ENCODE measurements around the gene BIRC3. TPM values are rescaled to one million over a fixed set of nuclear protein-coding genes. Genes with fewer than 3 reads are reported as not detected.

The BIRC3 gene
- total RNA-seq, 1 experiment from 2014 or later, result 2.5 TPM

DNA sequence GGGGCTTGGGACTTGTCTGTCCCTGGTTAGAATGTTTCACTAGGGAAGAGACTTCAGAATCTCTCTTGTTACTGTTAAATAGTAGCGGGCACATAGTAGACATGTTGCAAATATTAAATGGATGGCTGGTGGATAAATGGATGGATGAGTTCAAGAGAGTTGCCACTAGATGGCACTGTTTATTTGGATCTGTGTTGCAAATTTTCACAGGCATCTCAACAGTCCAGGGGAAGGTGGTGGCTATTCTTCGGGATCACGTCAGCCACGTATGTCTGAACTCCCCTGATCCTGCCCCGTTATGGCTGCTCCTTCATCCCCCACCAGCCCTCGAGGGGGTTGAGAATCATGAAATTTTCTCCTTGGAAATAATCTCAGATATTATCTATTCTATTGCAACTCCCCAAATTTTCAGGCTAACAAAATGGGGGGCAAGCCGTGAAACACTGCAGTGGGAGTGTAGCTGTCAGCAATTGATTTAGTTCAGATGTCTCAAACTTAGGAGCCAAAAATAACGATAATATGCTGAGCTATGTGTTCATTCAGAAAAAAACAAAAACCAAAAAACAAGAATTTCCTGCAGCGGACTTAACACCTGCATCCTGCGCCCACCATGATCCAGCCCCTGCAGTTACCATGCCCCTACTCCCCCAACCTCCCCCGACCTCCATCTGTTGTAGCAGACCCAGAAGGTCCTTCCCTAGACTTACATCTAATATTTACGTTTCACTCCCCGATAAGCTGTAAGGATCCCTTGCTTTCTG, 29.1 kb upstream of the BIRC3 start:
- no peaks in the 10 kb centered on the region for H3K36me3 ChIP-seq (ENCODE audit: insufficient read depth, low read length, poor library complexity, severe bottlenecking)
- no TSS peak for BruUV-seq (replicated peaks)
- DNase-seq (ENCODE audit: low spot score), result peak; percentile 89
- peaks cover 19% of the 10 kb centered on the region for H3K4me1 ChIP-seq (ENCODE audit: insufficient read depth, low read length, poor library complexity, severe bottlenecking)
- intact Hi-C loops (cut with micrococcal nuclease; ENCODE audit: unreplicated experiment), result loop anchor here (2.0 to 5.0 kb wide), 3 partner anchors 207 to 379 kb away; no protein-coding TSS in a partner anchor
- no peak overlapping the region for H3K27ac ChIP-seq (ENCODE audit: low read depth, low read length, poor library complexity, severe bottlenecking)
- CTCF ChIA-PET, result interaction anchor here (1.7 kb wide), 1 partner anchor 378 kb away, joined by 6 read pairs; no protein-coding TSS in a partner anchor
- POLR2A ChIA-PET (ENCODE audit: low non-redundant PET), result no interaction called here
- no peaks in the 10 kb centered on the region for H3K27me3 ChIP-seq (replicated peaks; ENCODE audit: insufficient read depth, low read depth, low read length, poor library complexity)
- peak; percentile 90 for TF ChIP-seq CTCF (conservative IDR thresholded peaks at IDR 0.05; ENCODE audit: low read depth, low read length)
- no peak for TF ChIP-seq EZH2 (IDR thresholded peaks at IDR 0.05; ENCODE audit: borderline replicate concordance, low read depth, low read length, poor library complexity, severe bottlenecking)
- peak overlapping the region; percentile 22 for H3K4me3 ChIP-seq (ENCODE audit: low read depth, low read length, poor library complexity, severe bottlenecking)
- no peaks in the 10 kb centered on the region for H3K9me3 ChIP-seq (ENCODE audit: low read depth, low read length, poor library complexity, severe bottlenecking)

GRCh38 chr11:102288725-102289083, 28.6 kb upstream of the BIRC3 start:
- ChIA-PET CTCF (interaction anchor here (1.7 kb wide), 1 partner anchor 378 kb away, joined by 6 read pairs; no protein-coding TSS in a partner anchor), POLR2A (ENCODE audit: low non-redundant PET) (no interaction called here)
- Histone ChIP-seq H3K36me3 (ENCODE audit: insufficient read depth, low read length, poor library complexity, severe bottlenecking) (no peaks in the 10 kb centered on the region), H3K4me3 (ENCODE audit: low read depth, low read length, poor library complexity, severe bottlenecking) (no peak overlapping the region), H3K27me3 (replicated peaks; ENCODE audit: insufficient read depth, low read depth, low read length, poor library complexity) (no peaks in the 10 kb centered on the region), H3K9me3 (ENCODE audit: low read depth, low read length, poor library complexity, severe bottlenecking) (no peaks in the 10 kb centered on the region), H3K4me1 (ENCODE audit: insufficient read depth, low read length, poor library complexity, severe bottlenecking) (peaks cover 19% of the 10 kb centered on the region), H3K27ac (ENCODE audit: low read depth, low read length, poor library complexity, severe bottlenecking) (no peak overlapping the region)
- intact Hi-C loops (cut with micrococcal nuclease; ENCODE audit: unreplicated experiment), result loop anchor here (2.0 to 5.0 kb wide), 3 partner anchors 206 to 378 kb away; no protein-coding TSS in a partner anchor
- DNase-seq (ENCODE audit: low spot score), result no peak
- no TSS peak for BruUV-seq (replicated peaks)
- TF ChIP-seq CTCF (conservative IDR thresholded peaks at IDR 0.05; ENCODE audit: low read depth, low read length), result no peak
- TF ChIP-seq EZH2 (IDR thresholded peaks at IDR 0.05; ENCODE audit: borderline replicate concordance, low read depth, low read length, poor library complexity, severe bottlenecking), result no peak

- intact Hi-C loops (cut with micrococcal nuclease; ENCODE audit: unreplicated experiment), result loop anchor here (2.0 to 5.0 kb wide), 3 partner anchors 205 to 377 kb away; no protein-coding TSS in a partner anchor
- POLR2A ChIA-PET (ENCODE audit: low non-redundant PET), result no interaction called here
- Histone ChIP-seq H3K36me3 (ENCODE audit: insufficient read depth, low read length, poor library complexity, severe bottlenecking) (no peaks in the 10 kb centered on the region), H3K27me3 (replicated peaks; ENCODE audit: insufficient read depth, low read depth, low read length, poor library complexity) (no peaks in the 10 kb centered on the region), H3K27ac (ENCODE audit: low read depth, low read length, poor library complexity, severe bottlenecking) (no peak overlapping the region), H3K4me3 (ENCODE audit: low read depth, low read length, poor library complexity, severe bottlenecking) (no peak overlapping the region), H3K4me1 (ENCODE audit: insufficient read depth, low read length, poor library complexity, severe bottlenecking) (peaks cover 19% of the 10 kb centered on the region), H3K9me3 (ENCODE audit: low read depth, low read length, poor library complexity, severe bottlenecking) (no peaks in the 10 kb centered on the region)
- TF ChIP-seq CTCF (conservative IDR thresholded peaks at IDR 0.05; ENCODE audit: low read depth, low read length), result no peak
- no peak for TF ChIP-seq EZH2 (IDR thresholded peaks at IDR 0.05; ENCODE audit: borderline replicate concordance, low read depth, low read length, poor library complexity, severe bottlenecking)
- DNase-seq (ENCODE audit: low spot score), result no peak
- no TSS peak for BruUV-seq (replicated peaks)
- CTCF ChIA-PET, result no interaction called here
Observed at GRCh38 chr11:102289592-102289991, 27.7 kb upstream of the BIRC3 start.
